Colonic mucosa (tissue), 4 donors: ENCODE measurements around the gene FUT1. TPM values are rescaled to one million over a fixed set of nuclear protein-coding genes. Genes with fewer than 3 reads are reported as not detected.
"Not testable (repeated sequence)": the region's sequence is repeated elsewhere in the genome, so short reads cannot be mapped to it uniquely, and the experiment has no call there.

Experiments used
- DNase-seq: peaks from one replicate; pipeline ENCODE4 v3.0.0-alpha.2; 2020
- H3K27ac ChIP-seq: fragments of 200-600 bp; one replicate; pipeline ENCODE4 v1.8.0; 2021
- H3K27me3 ChIP-seq: fragments of 200-600 bp; one replicate; pipeline ENCODE4 v1.8.0; 2021
- H3K36me3 ChIP-seq: fragments of 200-600 bp; one replicate; pipeline ENCODE4 v1.8.0; 2021
- H3K4me1 ChIP-seq: fragments of 200-600 bp; one replicate; pipeline ENCODE4 v1.8.0; 2021; ENCODE audit warnings: mild to moderate bottlenecking
- H3K4me3 ChIP-seq: fragments of 200-600 bp; one replicate; pipeline ENCODE4 v1.8.0; 2021
- H3K9ac ChIP-seq, 2 donors: one replicate each; pipeline ENCODE4 v1.7.0; 2013; ENCODE audit warnings: control low read depth in 2 of 2, low read depth in 2 of 2, low read length in 2 of 2
- H3K9me3 ChIP-seq: fragments of 200-600 bp; one replicate; pipeline ENCODE4 v1.8.0; 2021
- CTCF ChIP-seq: fragments of 200-600 bp; IDR thresholded peaks from one replicate; pipeline ENCODE4 v1.8.0; 2022; ENCODE audit warnings: antibody characterized with exemption, mild to moderate bottlenecking
- intact Hi-C: fragments of 100-400 bp; cut with DNase I; formaldehyde crosslinking; loops from one replicate; pipeline ENCODE4 v1.14.1; 2022
- total RNA-seq, 2 donors: library from RNA; stranded (reverse); fragmentation: NEBNext Ultra II Directional in 1 of 2; extraction: Animal tissue kit (Norgen Biotek cat#: 25700) in 1 of 2; gene quantifications; one replicate each; pipeline ENCODE4 v1.2.1, GENCODE V29; 2021
- donor health status: healthy.
- donor health status: DM: no; HTN: no; CAD: no.
- donor health status: DM: no; HTN: no; CAD: no.

Gene FUT1
- total RNA-seq, 2 donors from 2014 or later: 0.59 to 0.80 TPM

DNA sequence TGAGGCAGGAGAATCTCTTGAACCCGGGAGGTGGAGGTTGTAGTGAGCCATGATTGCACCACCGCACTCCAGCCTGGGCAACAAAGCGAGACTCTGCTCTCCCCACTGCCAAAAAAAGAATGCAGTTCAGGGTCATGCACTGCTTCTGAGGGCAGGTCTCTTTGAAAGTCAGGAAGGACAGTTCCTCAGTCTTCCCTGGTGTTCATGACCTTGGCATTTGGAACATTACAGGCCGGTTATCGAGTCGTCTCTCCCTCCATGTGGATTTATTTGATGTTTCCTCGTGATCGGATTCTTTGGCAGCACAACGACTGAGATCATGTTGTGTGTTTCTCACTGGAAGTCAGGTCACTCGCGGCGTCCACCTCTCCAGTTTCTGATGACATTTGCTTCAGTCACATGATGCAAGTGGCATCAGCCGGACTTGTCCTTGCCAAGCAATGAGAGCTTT is 20.1 kb upstream of the FUT1 start:
- no peak overlapping the region for H3K9ac ChIP-seq
- peaks cover 20% of the 10 kb centered on the region for H3K27me3 ChIP-seq
- intact Hi-C loops: no loop called here
- no peaks in the 10 kb centered on the region for H3K36me3 ChIP-seq
- DNase-seq: no peak
- H3K4me3 ChIP-seq: no peak overlapping the region
- no peaks in the 10 kb centered on the region for H3K4me1 ChIP-seq
- no peaks in the 10 kb centered on the region for H3K9me3 ChIP-seq
- TF ChIP-seq CTCF: no peak
- H3K27ac ChIP-seq: no peak overlapping the region

- H3K9me3 ChIP-seq: no peaks in the 10 kb centered on the region
- H3K9ac ChIP-seq: no peak overlapping the region
- TF ChIP-seq CTCF: no peak
- H3K36me3 ChIP-seq: no peaks in the 10 kb centered on the region
- H3K4me1 ChIP-seq: no peaks in the 10 kb centered on the region
- no peak for DNase-seq
- H3K4me3 ChIP-seq: no peak overlapping the region
- H3K27ac ChIP-seq: no peak overlapping the region
- intact Hi-C loops: no loop called here
- peaks cover 20% of the 10 kb centered on the region for H3K27me3 ChIP-seq
Measured at GRCh38 chr19:48770734-48771472, 18.5 kb upstream of the FUT1 start.

DNA sequence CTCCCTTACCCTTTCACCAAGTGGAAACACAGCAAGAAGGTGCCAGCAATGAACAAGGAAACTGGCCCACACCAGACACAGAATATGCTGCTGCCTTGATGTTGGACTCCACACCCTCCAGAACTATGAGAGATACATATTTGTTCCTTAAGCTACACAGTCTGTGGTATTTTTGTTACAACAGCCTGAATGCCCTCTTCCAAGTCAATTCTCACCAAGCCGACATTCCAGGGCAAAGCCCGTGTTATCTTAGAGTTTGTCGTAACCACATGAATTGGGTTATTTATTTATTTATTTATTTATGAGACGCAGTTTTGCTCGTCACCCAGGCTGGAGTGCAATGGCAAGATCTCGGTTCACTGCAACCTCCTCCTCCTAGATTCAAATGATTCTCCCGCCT is 17.8 kb upstream of the FUT1 start:
- Histone ChIP-seq H3K9me3 (no peaks in the 10 kb centered on the region), H3K36me3 (no peaks in the 10 kb centered on the region), H3K9ac (no peak overlapping the region), H3K27me3 (peaks cover 20% of the 10 kb centered on the region), H3K27ac (no peak overlapping the region), H3K4me3 (no peak overlapping the region), H3K4me1 (no peaks in the 10 kb centered on the region)
- intact Hi-C loops: no loop called here
- no peak for DNase-seq
- TF ChIP-seq CTCF: no peak

DNA sequence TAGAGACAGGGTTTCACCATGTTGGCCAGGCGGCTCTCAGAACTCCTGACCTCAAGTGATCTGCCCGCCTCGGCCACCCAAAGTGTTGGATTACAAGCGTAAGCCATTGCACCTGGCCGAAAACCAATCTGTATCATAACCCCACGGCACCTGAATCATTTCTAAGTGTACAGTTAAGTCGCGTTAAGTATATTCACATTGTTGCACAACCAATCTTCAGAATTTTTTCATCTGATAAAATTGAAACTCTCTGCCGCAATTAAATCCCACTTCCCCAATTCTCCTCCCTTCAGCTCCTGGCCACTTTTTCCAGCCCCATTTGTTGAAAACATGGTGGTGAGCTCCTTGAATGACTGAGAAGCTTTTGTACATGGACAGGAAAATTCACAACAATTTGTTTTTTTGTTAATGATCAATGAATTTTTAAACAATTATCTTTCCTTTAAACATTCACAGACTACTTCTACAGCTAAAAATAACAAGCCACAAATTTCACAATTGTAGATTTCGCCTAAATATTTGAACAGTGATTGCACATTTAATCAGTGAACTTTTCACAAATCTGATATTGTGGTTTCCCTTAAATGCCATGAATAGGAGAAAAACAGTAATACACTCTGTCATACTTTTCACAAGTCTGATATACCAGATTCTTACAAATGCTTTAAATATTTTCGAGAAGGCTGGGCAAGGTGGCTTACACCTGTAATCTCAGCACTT is 16.7 kb upstream of the FUT1 start:
- intact Hi-C loops: no loop called here
- H3K9ac ChIP-seq: no peak overlapping the region

DNA sequence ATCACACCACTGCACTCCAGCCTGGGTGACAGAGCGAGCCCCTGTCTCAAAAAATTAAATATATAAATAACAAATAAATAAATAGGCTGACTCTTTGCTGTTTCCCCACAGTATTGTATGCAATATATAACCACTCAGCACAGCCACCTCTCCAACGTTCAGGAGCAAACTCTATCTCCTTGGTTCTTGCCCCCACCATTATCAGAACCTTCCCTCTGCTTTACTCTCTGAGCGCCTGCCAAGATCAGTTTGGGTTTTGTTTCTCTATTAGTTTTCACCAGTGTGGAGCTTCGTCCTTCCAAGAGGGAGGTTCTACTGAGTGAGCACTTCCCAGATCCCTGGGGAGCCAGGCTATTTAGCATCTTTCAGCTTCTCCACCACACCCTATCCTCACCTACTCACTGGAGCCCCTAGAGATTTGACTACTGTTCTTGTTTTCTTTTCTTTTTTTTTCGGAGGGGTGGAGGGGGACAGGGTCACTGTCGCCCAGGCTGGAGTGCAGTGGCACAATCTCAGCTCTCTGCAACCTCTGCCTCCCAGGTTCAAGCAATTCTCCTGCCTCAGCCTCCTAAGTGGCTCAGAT is 15.8 kb upstream of the FUT1 start:
- H3K27me3 ChIP-seq: peaks cover 20% of the 10 kb centered on the region
- H3K9ac ChIP-seq, intact Hi-C loops, DNase-seq, H3K9me3 ChIP-seq, H3K4me3 ChIP-seq, H3K36me3 ChIP-seq, H3K27ac ChIP-seq, H3K4me1 ChIP-seq: not testable (repeated sequence)

More for the DNA sequence above, 16.7 kb upstream of the FUT1 start:
- no peak for DNase-seq
- H3K36me3 ChIP-seq: no peaks in the 10 kb centered on the region
- no peaks in the 10 kb centered on the region for H3K9me3 ChIP-seq
- H3K4me3 ChIP-seq: no peak overlapping the region
- no peak overlapping the region for H3K27ac ChIP-seq
- no peak for TF ChIP-seq CTCF
- H3K27me3 ChIP-seq: peaks cover 20% of the 10 kb centered on the region
- no peaks in the 10 kb centered on the region for H3K4me1 ChIP-seq

- H3K9ac ChIP-seq, H3K36me3 ChIP-seq, H3K27ac ChIP-seq, H3K4me1 ChIP-seq, H3K27me3 ChIP-seq, DNase-seq, H3K4me3 ChIP-seq, intact Hi-C loops, H3K9me3 ChIP-seq: not testable (repeated sequence)
Measured at GRCh38 chr19:48765816-48766215, 13.4 kb upstream of the FUT1 start.
